ENCODE data around the gene PRAMEF2.
"Not testable (repeated sequence)": the region's sequence is repeated elsewhere in the genome, so short reads cannot be mapped to it uniquely, and the experiment has no call there.

DNA sequence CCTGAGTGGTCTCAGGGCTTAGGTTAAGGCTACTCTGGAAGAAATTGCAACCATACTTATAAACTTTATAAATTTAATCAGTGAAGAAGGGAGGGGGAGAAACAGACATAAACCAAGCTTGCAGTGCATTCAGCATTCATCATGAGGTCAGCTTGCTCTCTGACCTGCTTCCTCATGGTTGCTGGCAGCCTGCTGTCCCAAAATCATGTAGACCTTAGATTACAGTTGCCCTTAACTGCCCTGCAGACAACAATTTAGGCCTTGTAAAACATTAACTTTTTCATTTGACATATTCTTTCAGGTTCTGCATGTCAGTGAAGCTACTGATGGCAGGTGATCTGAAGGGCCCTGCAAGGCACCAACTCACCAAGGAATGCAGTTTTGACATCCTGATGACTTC lies 42.3 kb downstream of the PRAMEF2 start:
- not testable (repeated sequence) for TF ChIP-seq ARNT (IDR thresholded peaks at IDR 0.05); ZNF384 (IDR thresholded peaks at IDR 0.05); HDGF (IDR thresholded peaks at IDR 0.05; ENCODE audit: borderline replicate concordance); FOXA1 (IDR thresholded peaks at IDR 0.05); FOXM1 (IDR thresholded peaks at IDR 0.05; ENCODE audit: borderline replicate concordance); SUZ12 (IDR thresholded peaks at IDR 0.05); TARDBP (IDR thresholded peaks at IDR 0.05); FOXK2 (IDR thresholded peaks at IDR 0.05); BHLHE40 (IDR thresholded peaks at IDR 0.05; ENCODE audit: borderline replicate concordance); L3MBTL2 (conservative IDR thresholded peaks at IDR 0.05)
- TF ChIP-seq, protein P1, sequence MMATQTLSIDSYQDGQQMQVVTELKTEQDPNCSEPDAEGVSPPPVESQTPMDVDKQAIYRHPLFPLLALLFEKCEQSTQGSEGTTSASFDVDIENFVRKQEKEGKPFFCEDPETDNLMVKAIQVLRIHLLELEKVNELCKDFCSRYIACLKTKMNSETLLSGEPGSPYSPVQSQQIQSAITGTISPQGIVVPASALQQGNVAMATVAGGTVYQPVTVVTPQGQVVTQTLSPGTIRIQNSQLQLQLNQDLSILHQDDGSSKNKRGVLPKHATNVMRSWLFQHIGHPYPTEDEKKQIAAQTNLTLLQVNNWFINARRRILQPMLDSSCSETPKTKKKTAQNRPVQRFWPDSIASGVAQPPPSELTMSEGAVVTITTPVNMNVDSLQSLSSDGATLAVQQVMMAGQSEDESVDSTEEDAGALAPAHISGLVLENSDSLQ (IDR thresholded peaks at IDR 0.05) = not testable (repeated sequence)
